HCT116 (cell line): ENCODE measurements around the gene NRP1. TPM values are rescaled to one million over a fixed set of nuclear protein-coding genes. Genes with fewer than 3 reads are reported as not detected.

ENCODE experiments used
- ATAC-seq: fragments of 200-7000 bp; cut with Tn5 transposase; 2 replicates; pipeline ENCODE4 v1.9.1; 2020; ENCODE audit warnings: mild to moderate bottlenecking, moderate library complexity
- BruUV-seq: library from RNA; stranded (reverse); fragments of 400-500 nt; replicated peaks from 2 replicates; lab custom pipeline; 2021; lab: Mats Ljungman, UMichigan
- CTCF ChIA-PET: fragments of 300-600 bp; sonication (Branson Sonifier 250); formaldehyde crosslinking; loops from one replicate; lab custom pipeline; 2021; ENCODE audit warnings: antibody characterized with exemption; lab: Charles Lee
- POLR2A ChIA-PET: fragments of 300-600, 350-600 bp; sonication (Branson Sonifier 250); formaldehyde crosslinking; loops from one replicate; lab custom pipeline; 2021; ENCODE audit warnings: antibody characterized with exemption; lab: Charles Lee
- RAD21 ChIA-PET, 2 experiments: fragments of 300-600 bp; sonication (Branson Sonifier 250); formaldehyde crosslinking; loops; one replicate each; lab custom pipeline; 2023; ENCODE audit warnings: low total read pairs in 2 of 2; ENCODE audit not compliant: uncharacterized antibody in 2 of 2, unreplicated experiment in 2 of 2, low non-redundant PET in 1 of 2; lab: Charles Lee
- DNase-seq: peaks from one replicate; pipeline ENCODE4 v3.0.0-alpha.2; 2010; ENCODE audit warnings: low read depth, low spot score
- H2AFZ ChIP-seq: fragments of 200-600 bp; shearing (Covaris generic), sonication (generic); 2 replicates; pipeline ENCODE4 v1.6.1; 2017; ENCODE audit warnings: low read depth, mixed run types, mixed read lengths, antibody characterized with exemption, low read length; ENCODE audit not compliant: poor library complexity, severe bottlenecking
- H3K27ac ChIP-seq: 2 replicates; pipeline ENCODE4 v1.5.1; 2012; ENCODE audit warnings: low read depth, low read length
- H3K27me3 ChIP-seq: fragments of 200-600 bp; sonication (generic); 2 replicates; pipeline ENCODE4 v1.6.1; 2016; ENCODE audit warnings: mixed run types, low read length, mixed read lengths; ENCODE audit not compliant: insufficient read depth
- H3K36me3 ChIP-seq, 2 experiments: fragments of 200-500 bp in 1 of 2; fragments of 200-600 bp in 1 of 2; sonication (Bioruptor generic) in 1 of 2; sonication (generic) in 1 of 2; 2 replicates each; pipeline versions ENCODE4 v1.5.1 to v1.6.1; 2014 to 2016; ENCODE audit warnings: low read length in 2 of 2, inconsistent platforms in 1 of 2, mixed read lengths in 1 of 2, mixed run types in 1 of 2; ENCODE audit not compliant: insufficient read depth in 2 of 2, control insufficient read depth in 1 of 2
- H3K4me1 ChIP-seq, 2 experiments: fragments of 200-600 bp in 1 of 2; sonication (generic) in 1 of 2; 2 replicates each; pipeline versions ENCODE4 v1.5.1 to v1.6.1; 2012 to 2017; ENCODE audit warnings: low read length in 2 of 2, inconsistent platforms in 1 of 2, mild to moderate bottlenecking in 1 of 2, mixed read lengths in 1 of 2, mixed run types in 1 of 2, moderate library complexity in 1 of 2; ENCODE audit not compliant: insufficient read depth in 2 of 2, control insufficient read depth in 1 of 2
- H3K4me2 ChIP-seq: fragments of 200-600 bp; sonication (generic); 2 replicates; pipeline ENCODE4 v1.6.1; 2017; ENCODE audit warnings: mixed run types, low read length, mixed read lengths
- H3K4me3 ChIP-seq, 2 experiments: fragments of 200-600 bp in 1 of 2; sonication (generic) in 1 of 2; replicated peaks in 1 of 2; 2 replicates each; pipeline ENCODE4 v1.5.1; 2011 to 2016; ENCODE audit warnings: low read length in 2 of 2, control low read depth in 1 of 2, low read depth in 1 of 2, mild to moderate bottlenecking in 1 of 2, mixed read lengths in 1 of 2, mixed run types in 1 of 2
- H3K79me2 ChIP-seq: fragments of 200-600 bp; sonication (generic); 2 replicates; pipeline ENCODE4 v1.6.1; 2017; ENCODE audit warnings: mild to moderate bottlenecking, mixed run types, low read length, moderate library complexity, mixed read lengths; ENCODE audit not compliant: insufficient read depth
- H3K9ac ChIP-seq: fragments of 200-600 bp; sonication (generic); 2 replicates; pipeline ENCODE4 v1.6.1; 2016; ENCODE audit warnings: low read length, mixed read lengths
- H3K9me2 ChIP-seq: fragments of 200-600 bp; sonication (generic), shearing (Covaris generic); 2 replicates; pipeline ENCODE4 v1.6.1; 2017; ENCODE audit warnings: mixed run types, mild to moderate bottlenecking, moderate library complexity; ENCODE audit not compliant: insufficient read depth
- H3K9me3 ChIP-seq, 2 experiments: fragments of 200-500 bp in 1 of 2; fragments of 200-600 bp in 1 of 2; sonication (Bioruptor generic) in 1 of 2; sonication (generic) in 1 of 2; 2 replicates each; pipeline ENCODE4 v1.6.1; 2014 to 2017; ENCODE audit warnings: low read length in 2 of 2, mixed read lengths in 2 of 2, inconsistent platforms in 1 of 2, low read depth in 1 of 2, mild to moderate bottlenecking in 1 of 2, mixed run types in 1 of 2, moderate library complexity in 1 of 2; ENCODE audit not compliant: control insufficient read depth in 1 of 2, insufficient read depth in 1 of 2
- H4K20me1 ChIP-seq: fragments of 200-600 bp; sonication (generic), shearing (Covaris generic); 2 replicates; pipeline ENCODE4 v1.6.1; 2017; ENCODE audit warnings: mixed run types, mild to moderate bottlenecking, moderate library complexity; ENCODE audit not compliant: insufficient read depth
- ATF3 ChIP-seq: IDR thresholded peaks from 2 replicates; pipeline ENCODE4 v1.6.1; 2012
- CEBPB ChIP-seq: IDR thresholded peaks from 2 replicates; pipeline ENCODE4 v1.6.1; 2012; ENCODE audit warnings: low read depth
- CTCF ChIP-seq, 3 experiments: fragments of 200-600 bp in 1 of 3; sonication (generic) in 1 of 3; IDR thresholded peaks in 2 of 3; conservative IDR thresholded peaks in 1 of 3; 2 replicates each; pipeline ENCODE4 v1.5.1; 2012 to 2017; ENCODE audit warnings: low read depth in 2 of 3, low read length in 2 of 3, antibody characterized with exemption in 1 of 3, borderline replicate concordance in 1 of 3, control low read depth in 1 of 3, mild to moderate bottlenecking in 1 of 3, mixed read lengths in 1 of 3, mixed run types in 1 of 3, moderate library complexity in 1 of 3; ENCODE audit not compliant: insufficient read depth in 1 of 3
- EGR1 ChIP-seq: IDR thresholded peaks from 2 replicates; pipeline ENCODE4 v1.6.1; 2012; ENCODE audit warnings: low read depth
- ELF1 ChIP-seq: IDR thresholded peaks from 2 replicates; pipeline ENCODE4 v1.6.1; 2012; ENCODE audit warnings: low read depth, borderline replicate concordance
- JUND ChIP-seq: IDR thresholded peaks from 2 replicates; pipeline ENCODE4 v1.6.1; 2012
- POLR2A ChIP-seq: IDR thresholded peaks from 2 replicates; pipeline ENCODE4 v1.7.0; 2011; ENCODE audit warnings: borderline replicate concordance; ENCODE audit not compliant: insufficient read depth, insufficient read length; ENCODE audit errors: extremely low read depth
- RAD21 ChIP-seq: IDR thresholded peaks from 2 replicates; pipeline ENCODE4 v1.6.1; 2012; ENCODE audit warnings: low read depth, mild to moderate bottlenecking
- SIN3A ChIP-seq: IDR thresholded peaks from 2 replicates; pipeline ENCODE4 v1.6.1; 2012; ENCODE audit warnings: low read depth
- SP1 ChIP-seq: IDR thresholded peaks from 2 replicates; pipeline ENCODE4 v1.6.1; 2012; ENCODE audit warnings: low read depth
- SRF ChIP-seq: IDR thresholded peaks from 2 replicates; pipeline ENCODE4 v1.6.1; 2012; ENCODE audit warnings: low read depth
- TCF7L2 ChIP-seq: IDR thresholded peaks from 2 replicates; pipeline ENCODE4 v1.7.0; 2011; ENCODE audit warnings: borderline replicate concordance, inconsistent platforms; ENCODE audit not compliant: insufficient read depth, insufficient read length; ENCODE audit errors: extremely low read depth
- YY1 ChIP-seq: IDR thresholded peaks from 2 replicates; pipeline ENCODE4 v1.6.1; 2011; ENCODE audit warnings: low read length, low read depth, moderate library complexity, mild to moderate bottlenecking; ENCODE audit not compliant: insufficient replicate concordance; ENCODE audit errors: extremely low read depth
- ZNF274 ChIP-seq: fragments of 200-500 bp; sonication (Bioruptor generic); IDR thresholded peaks from 2 replicates; pipeline ENCODE4 v1.6.1; 2014; ENCODE audit warnings: mild to moderate bottlenecking, low read depth, low read length, inconsistent platforms
- intact Hi-C: fragments of 100-400 bp; cut with micrococcal nuclease; formaldehyde crosslinking; loops from 2 replicates; pipeline ENCODE4 v1.10.0; 2022
- total RNA-seq: library from RNA; stranded (reverse); gene quantifications from one replicate; pipeline ENCODE4 v1.2.1, GENCODE V29; 2021; ENCODE audit not compliant: unreplicated experiment
- TF ChIP-seq, protein P1 (sequence below): IDR thresholded peaks from 2 replicates; pipeline ENCODE4 v1.6.1; 2012

Gene NRP1
- total RNA-seq, 1 experiment from 2014 or later, result 3.8 TPM

GRCh38 chr10:33245343-33245742 lies 89.1 kb downstream of the NRP1 start:
- Histone ChIP-seq H3K36me3 (no peaks in the 10 kb centered on the region), H2AFZ (no peak overlapping the region), H3K4me1 (peaks cover 0 to 7% of the 10 kb centered on the region in 2 experiments; a peak in 2 of 4 replicates), H3K9me2 (no peaks in the 10 kb centered on the region), H3K9ac (no peak overlapping the region), H3K79me2 (no peaks in the 10 kb centered on the region), H3K27ac (no peak overlapping the region), H3K27me3 (no peaks in the 10 kb centered on the region), H3K9me3 (no peaks in the 10 kb centered on the region), H3K4me2 (no peak overlapping the region), H3K4me3 (no peak overlapping the region), H4K20me1 (no peaks in the 10 kb centered on the region)
- TF ChIP-seq EGR1, result no peak
- TF ChIP-seq CTCF (IDR thresholded peaks at IDR 0.05 in 2 of 3, conservative IDR thresholded peaks at IDR 0.05 in 1 of 3; ENCODE audit: borderline replicate concordance in 1 of 3, insufficient read depth in 1 of 3, low read depth in 2 of 3, low read length in 2 of 3), result no peak
- no peak for TF ChIP-seq SP1
- no peak for TF ChIP-seq SIN3A
- no peak for TF ChIP-seq CEBPB
- TF ChIP-seq ATF3, result no peak
- no peak for TF ChIP-seq ELF1
- TF ChIP-seq ZNF274, result no peak
- TF ChIP-seq TCF7L2, result no peak
- TF ChIP-seq, protein P1, sequence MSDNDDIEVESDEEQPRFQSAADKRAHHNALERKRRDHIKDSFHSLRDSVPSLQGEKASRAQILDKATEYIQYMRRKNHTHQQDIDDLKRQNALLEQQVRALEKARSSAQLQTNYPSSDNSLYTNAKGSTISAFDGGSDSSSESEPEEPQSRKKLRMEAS, result no peak
- no peak for TF ChIP-seq RAD21
- no peak for TF ChIP-seq SRF
- no peak for TF ChIP-seq JUND
- no peak for TF ChIP-seq POLR2A
- no peak for TF ChIP-seq YY1
- RAD21 ChIA-PET, result no interaction called here
- intact Hi-C loops, result no loop called here
- POLR2A ChIA-PET, result no interaction called here
- DNase-seq (no peak), ATAC-seq (no peak)
- BruUV-seq, result no TSS peak
- CTCF ChIA-PET, result no interaction called here
